ENCODE results near the gene HS6ST1. TPM values are rescaled to one million over a fixed set of nuclear protein-coding genes. Genes with fewer than 3 reads are reported as not detected.

Gene HS6ST1
- total and polyA plus RNA-seq, 7 donors = 13.6 to 90.9 (median 38.9) TPM

DNA sequence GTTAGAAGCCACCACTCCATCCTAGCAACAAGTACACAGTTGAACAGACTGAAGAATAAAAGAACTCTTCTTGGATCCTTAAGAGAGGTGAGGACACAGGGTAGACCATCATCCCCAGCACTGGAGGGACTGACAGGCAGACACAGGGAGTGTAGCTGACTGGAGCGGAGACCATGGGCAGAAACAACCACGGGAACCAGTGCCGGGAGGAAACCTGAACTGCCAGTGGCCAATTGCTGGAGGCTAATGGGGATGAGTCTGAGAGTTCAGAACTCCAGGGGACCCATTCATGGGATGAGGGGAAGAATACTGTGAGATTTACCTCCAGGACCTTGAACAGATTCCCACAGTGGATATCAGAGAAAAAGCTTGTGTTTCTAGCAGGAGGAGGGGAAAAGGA lies 76.8 kb downstream of the HS6ST1 start:
- Histone ChIP-seq H3K27me3 (ENCODE audit: insufficient read depth in 3 of 3, low read length in 2 of 3) (no peaks in the 10 kb centered on the region), H3K4me3 (no peak overlapping the region), H3K36me3 (ENCODE audit: insufficient read depth in 1 of 2, low read depth in 1 of 2) (no peaks in the 10 kb centered on the region), H3K4me1 (no peaks in the 10 kb centered on the region), H3K27ac (no peak overlapping the region), H3K9me3 (no peaks in the 10 kb centered on the region)
- intact Hi-C loops (cut with DNase I) = no loop called here
- 72 to 77% (median 73%) methylated on average over 3 of the region's 3 CpGs for WGBS, 3 donors
- TF ChIP-seq, protein P1, sequence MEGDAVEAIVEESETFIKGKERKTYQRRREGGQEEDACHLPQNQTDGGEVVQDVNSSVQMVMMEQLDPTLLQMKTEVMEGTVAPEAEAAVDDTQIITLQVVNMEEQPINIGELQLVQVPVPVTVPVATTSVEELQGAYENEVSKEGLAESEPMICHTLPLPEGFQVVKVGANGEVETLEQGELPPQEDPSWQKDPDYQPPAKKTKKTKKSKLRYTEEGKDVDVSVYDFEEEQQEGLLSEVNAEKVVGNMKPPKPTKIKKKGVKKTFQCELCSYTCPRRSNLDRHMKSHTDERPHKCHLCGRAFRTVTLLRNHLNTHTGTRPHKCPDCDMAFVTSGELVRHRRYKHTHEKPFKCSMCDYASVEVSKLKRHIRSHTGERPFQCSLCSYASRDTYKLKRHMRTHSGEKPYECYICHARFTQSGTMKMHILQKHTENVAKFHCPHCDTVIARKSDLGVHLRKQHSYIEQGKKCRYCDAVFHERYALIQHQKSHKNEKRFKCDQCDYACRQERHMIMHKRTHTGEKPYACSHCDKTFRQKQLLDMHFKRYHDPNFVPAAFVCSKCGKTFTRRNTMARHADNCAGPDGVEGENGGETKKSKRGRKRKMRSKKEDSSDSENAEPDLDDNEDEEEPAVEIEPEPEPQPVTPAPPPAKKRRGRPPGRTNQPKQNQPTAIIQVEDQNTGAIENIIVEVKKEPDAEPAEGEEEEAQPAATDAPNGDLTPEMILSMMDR (IDR thresholded peaks at IDR 0.05) = no peak
- DNase-seq (no peak), ATAC-seq (no peak)

DNA sequence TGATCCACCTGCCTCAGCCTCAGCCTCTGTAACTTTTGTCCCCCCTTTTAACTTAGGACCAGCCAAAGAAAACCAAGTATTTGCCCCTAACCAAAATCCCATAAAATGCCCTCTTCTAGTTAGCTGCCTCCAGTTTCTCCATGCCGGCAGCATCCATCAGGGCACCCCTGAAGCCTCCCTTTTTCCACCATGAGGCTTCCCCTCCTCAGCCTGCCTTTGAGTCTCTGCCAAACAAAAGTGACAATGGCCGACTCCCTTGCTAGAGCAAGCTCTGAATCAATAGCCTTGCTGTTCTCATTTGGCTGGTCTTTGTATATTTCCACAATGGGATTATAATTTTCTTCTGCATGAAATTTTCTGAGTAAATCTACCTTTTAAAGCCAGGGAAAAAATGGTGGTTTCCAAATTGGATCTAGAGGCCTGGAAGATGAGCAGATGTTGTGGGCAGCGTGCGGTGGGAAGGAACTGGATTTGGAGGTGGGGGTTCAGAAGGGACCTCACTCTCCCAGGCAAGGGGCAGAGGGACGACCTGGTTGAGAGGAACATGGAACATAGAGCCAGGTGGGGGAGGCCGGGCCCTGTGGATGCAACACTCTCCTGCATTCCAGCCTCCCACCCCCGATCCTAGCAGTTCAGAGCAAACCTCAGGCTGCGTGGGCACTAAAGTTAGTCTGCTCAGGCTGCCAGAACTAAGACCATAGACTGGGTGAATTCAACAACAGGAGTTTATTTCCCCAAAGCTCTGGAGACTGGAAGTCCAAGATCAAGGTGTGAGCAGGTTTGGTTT lies 80.6 kb downstream of the HS6ST1 start:
- TF ChIP-seq, protein P1 (IDR thresholded peaks at IDR 0.05) = no peak
- no peaks in the 10 kb centered on the region for H3K9me3 ChIP-seq
- H3K36me3 ChIP-seq (ENCODE audit: insufficient read depth in 1 of 2, low read depth in 1 of 2) = no peaks in the 10 kb centered on the region
- 77 to 83% (median 79%) methylated on average over 8 of the region's 8 CpGs for WGBS, 3 donors
- DNase-seq (peak in 1 of 2 donors; percentile 27), ATAC-seq (no peak)
- H3K4me1 ChIP-seq = no peaks in the 10 kb centered on the region
- no peak overlapping the region for H3K4me3 ChIP-seq
- intact Hi-C loops (cut with DNase I) = loop anchor here (2.0 to 10.0 kb wide), 2 partner anchors 57 to 173 kb away; no protein-coding TSS in a partner anchor
- no peaks in the 10 kb centered on the region for H3K27me3 ChIP-seq (ENCODE audit: insufficient read depth in 3 of 3, low read length in 2 of 3)
- H3K27ac ChIP-seq = no peak overlapping the region

DNA sequence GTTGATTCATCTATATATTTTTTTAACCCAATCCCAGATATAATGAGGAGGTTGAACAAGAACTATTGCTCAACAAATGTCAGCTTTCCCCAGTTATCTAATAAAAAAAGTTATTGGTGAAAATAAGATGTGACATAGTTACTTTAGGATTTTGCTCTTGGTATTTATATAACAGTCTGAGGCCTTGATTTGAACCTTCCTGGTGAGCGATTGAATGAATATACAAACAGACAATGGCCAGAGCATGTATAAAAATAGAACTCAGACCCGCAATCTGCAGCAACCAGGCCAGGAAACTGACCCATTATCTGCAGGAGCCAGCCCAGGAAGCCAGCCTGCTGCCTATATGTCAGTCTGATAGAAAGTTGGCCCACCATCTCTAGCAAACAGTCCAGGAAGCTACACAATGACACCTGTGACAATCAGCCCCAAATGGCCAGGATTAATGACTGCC lies 81.6 kb downstream of the HS6ST1 start:
- 33 to 51% (median 41%) methylated on average over 2 of the region's 2 CpGs for WGBS, 3 donors
- Histone ChIP-seq H3K27me3 (ENCODE audit: insufficient read depth in 3 of 3, low read length in 2 of 3) (no peaks in the 10 kb centered on the region), H3K36me3 (ENCODE audit: insufficient read depth in 1 of 2, low read depth in 1 of 2) (no peaks in the 10 kb centered on the region), H3K4me3 (no peak overlapping the region), H3K27ac (no peak overlapping the region), H3K9me3 (no peaks in the 10 kb centered on the region), H3K4me1 (peaks cover 4% of the 10 kb centered on the region)
- ATAC-seq (peak in 1 of 4 donors; percentile 19), DNase-seq (peak in 1 of 2 donors; percentile 14)
- intact Hi-C loops (cut with DNase I) = loop anchor here (2.0 to 10.0 kb wide), 2 partner anchors 56 to 172 kb away; no protein-coding TSS in a partner anchor
- TF ChIP-seq, protein P1 (IDR thresholded peaks at IDR 0.05) = no peak

DNA sequence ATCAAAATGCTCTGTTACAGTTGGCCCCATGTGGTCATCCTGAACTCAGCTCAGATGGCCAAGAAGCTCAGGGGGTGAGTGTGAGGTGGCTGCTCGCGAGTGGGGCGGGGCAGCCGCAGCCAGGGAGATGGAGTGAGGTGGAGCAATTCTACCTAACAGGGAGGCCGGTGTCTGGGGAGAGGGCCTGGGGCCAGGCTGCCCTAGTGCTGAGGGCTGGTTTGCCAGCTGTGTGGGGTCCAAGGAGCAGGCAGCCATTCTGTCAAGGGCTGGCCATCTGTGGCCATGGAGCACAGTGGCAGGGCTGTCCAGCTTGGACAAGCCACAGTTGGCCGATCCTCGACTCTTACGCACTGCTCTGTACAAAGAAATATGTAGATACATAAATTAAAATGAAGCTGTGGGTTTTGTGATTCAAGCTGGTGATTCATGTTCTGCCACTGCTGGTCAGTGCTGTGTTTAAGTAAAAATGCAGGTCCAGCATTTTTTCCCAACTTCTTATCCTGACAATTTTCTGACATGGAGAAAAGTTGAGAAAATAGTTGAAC lies 82.1 kb downstream of the HS6ST1 start:
- Histone ChIP-seq H3K27me3 (ENCODE audit: insufficient read depth in 3 of 3, low read length in 2 of 3) (no peaks in the 10 kb centered on the region), H3K27ac (no peak overlapping the region), H3K36me3 (ENCODE audit: insufficient read depth in 1 of 2, low read depth in 1 of 2) (no peaks in the 10 kb centered on the region), H3K4me1 (peaks cover 4% of the 10 kb centered on the region), H3K4me3 (no peak overlapping the region), H3K9me3 (no peaks in the 10 kb centered on the region)
- intact Hi-C loops (cut with DNase I) = loop anchor here (2.0 to 10.0 kb wide), 2 partner anchors 56 to 172 kb away; no protein-coding TSS in a partner anchor
- DNase-seq = peak in 1 of 2 donors; percentile 42
- TF ChIP-seq, protein P1 (IDR thresholded peaks at IDR 0.05) = no peak
- WGBS, 3 donors = 63 to 79% (median 71%) methylated on average over 8 of the region's 8 CpGs
- no peak for ATAC-seq
